Hypothalamus (tissue), 51 donors: ENCODE data around the gene WNT16.

ENCODE experiments used
- DNase-seq, 51 donors: peaks; one replicate each; lab custom pipeline; 2025; lab: John Stamatoyannopoulos, UW

WNT16 gene

GRCh38 chr7:121342631-121343030, 13.8 kb downstream of the WNT16 start:
- DNase-seq, result no peak

- DNase-seq, result no peak
Measured at GRCh38 chr7:121343302-121343701, 14.5 kb downstream of the WNT16 start.

GRCh38 chr7:121344093-121344492, 15.3 kb downstream of the WNT16 start:
- no peak for DNase-seq

GRCh38 chr7:121344497-121344896, 15.7 kb downstream of the WNT16 start:
- no peak for DNase-seq

GRCh38 chr7:121351682-121352081, 22.9 kb downstream of the WNT16 start:
- DNase-seq, result no peak

- DNase-seq, result no peak
Measured at GRCh38 chr7:121352323-121352722, 23.5 kb downstream of the WNT16 start.

GRCh38 chr7:121355574-121355973, 26.8 kb downstream of the WNT16 start:
- DNase-seq, result no peak

GRCh38 chr7:121360564-121360963, 31.8 kb downstream of the WNT16 start:
- DNase-seq, result no peak

GRCh38 chr7:121366852-121367431, 38.1 kb downstream of the WNT16 start:
- DNase-seq, result peak in 2 of 51 donors; percentile 2 to 37

- DNase-seq, result no peak
Measured at GRCh38 chr7:121369462-121369861, 40.7 kb downstream of the WNT16 start.

GRCh38 chr7:121371367-121371766, 42.6 kb downstream of the WNT16 start:
- DNase-seq, result no peak

- no peak for DNase-seq
Measured at GRCh38 chr7:121371883-121372282, 43.1 kb downstream of the WNT16 start.

GRCh38 chr7:121372376-121373010, 43.7 kb downstream of the WNT16 start:
- no peak for DNase-seq

- no peak for DNase-seq
Measured at GRCh38 chr7:121373177-121373576, 44.4 kb downstream of the WNT16 start.

GRCh38 chr7:121376979-121377378, 48.2 kb downstream of the WNT16 start:
- DNase-seq, result no peak

- DNase-seq, result no peak
Measured at GRCh38 chr7:121379930-121380329, 51.1 kb downstream of the WNT16 start.

- DNase-seq, result no peak
Measured at GRCh38 chr7:121382473-121382872, 53.7 kb downstream of the WNT16 start.

- no peak for DNase-seq
Measured at GRCh38 chr7:121383235-121383910, 54.6 kb downstream of the WNT16 start.

GRCh38 chr7:121384265-121384664, 55.5 kb downstream of the WNT16 start:
- no peak for DNase-seq

GRCh38 chr7:121385056-121385799, 56.4 kb downstream of the WNT16 start:
- DNase-seq, result no peak

- DNase-seq, result no peak
Measured at GRCh38 chr7:121385800-121386179, 57.0 kb downstream of the WNT16 start.

GRCh38 chr7:121388950-121389349, 60.1 kb downstream of the WNT16 start:
- DNase-seq, result no peak
